ENCODE data around the gene PSMB1. TPM values are rescaled to one million over a fixed set of nuclear protein-coding genes. Genes with fewer than 3 reads are reported as not detected.
"Not testable (repeated sequence)": the region's sequence is repeated elsewhere in the genome, so short reads cannot be mapped to it uniquely, and the experiment has no call there.

The PSMB1 gene
- total RNA-seq, 1 donor from 2014 or later: 234 TPM

DNA sequence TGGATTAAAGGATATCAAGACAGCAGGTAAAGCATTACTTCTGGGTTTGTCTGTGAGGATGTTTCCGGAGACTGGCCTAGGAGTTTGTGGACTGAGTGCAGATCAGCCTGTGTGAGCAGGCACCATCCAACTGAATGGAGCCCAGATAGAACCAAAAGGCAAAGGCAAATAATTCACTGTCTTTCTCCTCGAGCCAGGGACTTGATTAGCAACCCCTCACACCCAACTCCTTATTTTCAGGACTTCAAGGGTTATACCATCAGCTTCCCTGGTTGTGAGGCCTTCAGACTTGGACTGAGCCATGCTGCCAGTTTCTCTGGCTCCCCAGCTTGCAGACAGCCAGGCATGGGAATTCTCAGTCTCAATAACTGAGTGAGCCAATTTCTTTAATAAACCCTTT is 19.3 kb downstream of the PSMB1 start:
- Histone ChIP-seq H3K27me3 (ENCODE audit: control insufficient read depth, insufficient read depth, low read length) (no peaks in the 10 kb centered on the region), H3K4me3 (ENCODE audit: low read depth, low read length) (no peak overlapping the region), H3K36me3 (ENCODE audit: control insufficient read depth, insufficient read depth, low read length) (peaks cover 12% of the 10 kb centered on the region)
- DNase-seq (ENCODE audit: low read depth): no peak
- no peak for FAIRE-seq
- TF ChIP-seq, protein P1, sequence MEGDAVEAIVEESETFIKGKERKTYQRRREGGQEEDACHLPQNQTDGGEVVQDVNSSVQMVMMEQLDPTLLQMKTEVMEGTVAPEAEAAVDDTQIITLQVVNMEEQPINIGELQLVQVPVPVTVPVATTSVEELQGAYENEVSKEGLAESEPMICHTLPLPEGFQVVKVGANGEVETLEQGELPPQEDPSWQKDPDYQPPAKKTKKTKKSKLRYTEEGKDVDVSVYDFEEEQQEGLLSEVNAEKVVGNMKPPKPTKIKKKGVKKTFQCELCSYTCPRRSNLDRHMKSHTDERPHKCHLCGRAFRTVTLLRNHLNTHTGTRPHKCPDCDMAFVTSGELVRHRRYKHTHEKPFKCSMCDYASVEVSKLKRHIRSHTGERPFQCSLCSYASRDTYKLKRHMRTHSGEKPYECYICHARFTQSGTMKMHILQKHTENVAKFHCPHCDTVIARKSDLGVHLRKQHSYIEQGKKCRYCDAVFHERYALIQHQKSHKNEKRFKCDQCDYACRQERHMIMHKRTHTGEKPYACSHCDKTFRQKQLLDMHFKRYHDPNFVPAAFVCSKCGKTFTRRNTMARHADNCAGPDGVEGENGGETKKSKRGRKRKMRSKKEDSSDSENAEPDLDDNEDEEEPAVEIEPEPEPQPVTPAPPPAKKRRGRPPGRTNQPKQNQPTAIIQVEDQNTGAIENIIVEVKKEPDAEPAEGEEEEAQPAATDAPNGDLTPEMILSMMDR (IDR thresholded peaks at IDR 0.05; ENCODE audit: insufficient read depth, low read length, severe bottlenecking): no peak

DNA sequence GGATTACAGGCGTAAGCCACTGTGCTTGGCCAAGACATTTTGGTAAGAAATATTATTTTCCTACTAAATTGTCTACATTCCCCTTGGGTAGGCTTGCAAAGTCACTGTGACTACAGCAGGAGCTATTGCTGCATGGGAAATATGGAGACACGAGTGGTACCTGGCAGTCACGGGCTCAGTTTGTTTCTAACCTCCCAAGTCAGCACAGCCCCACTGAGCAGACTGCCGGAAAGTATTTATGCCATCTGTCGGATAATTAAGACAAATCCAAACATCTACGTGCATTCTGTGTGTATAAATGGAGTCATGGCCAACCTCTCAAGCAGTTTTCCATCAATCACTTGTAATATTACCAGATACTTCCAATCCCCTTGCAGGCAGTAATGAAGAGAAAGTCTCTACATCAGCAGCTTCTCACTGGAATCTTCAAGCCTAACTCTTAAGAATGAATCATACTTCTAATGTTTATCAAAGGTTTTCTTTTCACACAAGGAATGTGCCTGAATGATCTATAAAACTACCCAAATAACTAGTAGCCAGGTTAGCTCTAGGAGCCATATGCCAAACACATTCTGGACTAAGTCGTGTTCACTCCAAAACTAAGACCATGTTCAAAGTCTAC is 20.1 kb downstream of the PSMB1 start:
- DNase-seq (ENCODE audit: low read depth): no peak
- TF ChIP-seq, protein P1 (IDR thresholded peaks at IDR 0.05; ENCODE audit: insufficient read depth, low read length, severe bottlenecking): no peak
- no peak for FAIRE-seq
- H3K27me3 ChIP-seq (ENCODE audit: control insufficient read depth, insufficient read depth, low read length): no peaks in the 10 kb centered on the region
- no peak overlapping the region for H3K4me3 ChIP-seq (ENCODE audit: low read depth, low read length)
- H3K36me3 ChIP-seq (ENCODE audit: control insufficient read depth, insufficient read depth, low read length): peaks cover 12% of the 10 kb centered on the region

DNA sequence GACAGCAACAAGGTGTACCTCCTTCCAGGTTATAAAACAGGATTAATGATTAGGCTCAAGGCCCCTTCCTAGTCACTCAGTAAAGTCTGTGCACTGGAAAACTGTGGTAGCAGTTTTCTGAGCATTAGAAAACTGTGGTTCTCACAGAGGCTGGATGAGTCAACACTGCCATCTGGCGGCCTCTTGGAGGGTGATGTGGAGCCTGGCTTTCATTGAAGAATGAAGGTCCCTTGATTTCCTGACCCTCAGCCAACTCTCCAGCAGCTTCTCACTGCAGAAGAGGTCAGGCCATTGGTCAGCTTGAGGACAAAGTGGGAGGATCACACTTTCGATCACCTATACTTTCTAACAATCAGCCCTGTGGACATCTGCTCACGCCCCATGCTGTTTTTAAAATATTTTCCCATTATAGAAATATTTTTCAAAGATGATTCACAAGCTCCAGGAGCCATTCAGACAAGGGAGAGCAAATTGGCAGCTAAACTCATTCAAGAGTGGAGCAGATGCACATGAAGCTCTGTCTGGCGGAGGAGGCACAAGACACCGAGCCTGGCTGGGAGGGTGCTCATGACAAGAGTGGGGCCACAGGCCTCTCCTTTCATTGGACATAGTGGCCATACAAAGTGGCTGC is 23.2 kb downstream of the PSMB1 start:
- peak; percentile 50 for DNase-seq (ENCODE audit: low read depth)
- no peak overlapping the region for H3K4me3 ChIP-seq (ENCODE audit: low read depth, low read length)
- TF ChIP-seq, protein P1 (IDR thresholded peaks at IDR 0.05; ENCODE audit: insufficient read depth, low read length, severe bottlenecking): peak; percentile 95
- H3K36me3 ChIP-seq (ENCODE audit: control insufficient read depth, insufficient read depth, low read length): peaks cover 4% of the 10 kb centered on the region
- no peaks in the 10 kb centered on the region for H3K27me3 ChIP-seq (ENCODE audit: control insufficient read depth, insufficient read depth, low read length)
- FAIRE-seq: no peak

DNA sequence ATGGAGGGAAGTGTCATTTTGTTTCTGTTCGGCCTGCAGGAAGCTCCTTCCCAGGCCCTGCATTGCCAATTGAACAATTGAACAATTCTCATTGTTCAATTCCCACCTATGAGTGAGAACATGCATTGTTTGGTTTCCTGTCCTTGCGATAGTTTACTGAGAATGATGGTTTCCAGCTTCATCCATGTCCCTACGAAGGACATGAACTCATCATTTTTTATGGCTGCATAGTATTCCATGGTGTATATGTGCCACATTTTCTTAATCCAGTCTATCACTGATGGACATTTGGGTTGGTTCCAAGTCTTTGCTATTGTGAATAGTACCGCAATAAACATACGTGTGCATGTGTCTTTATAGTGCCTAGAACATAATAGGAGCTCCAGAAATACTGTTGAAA is 25.1 kb downstream of the PSMB1 start:
- H3K4me3 ChIP-seq (ENCODE audit: low read depth, low read length); FAIRE-seq; H3K36me3 ChIP-seq (ENCODE audit: control insufficient read depth, insufficient read depth, low read length); DNase-seq (ENCODE audit: low read depth); H3K27me3 ChIP-seq (ENCODE audit: control insufficient read depth, insufficient read depth, low read length): not testable (repeated sequence)

DNA sequence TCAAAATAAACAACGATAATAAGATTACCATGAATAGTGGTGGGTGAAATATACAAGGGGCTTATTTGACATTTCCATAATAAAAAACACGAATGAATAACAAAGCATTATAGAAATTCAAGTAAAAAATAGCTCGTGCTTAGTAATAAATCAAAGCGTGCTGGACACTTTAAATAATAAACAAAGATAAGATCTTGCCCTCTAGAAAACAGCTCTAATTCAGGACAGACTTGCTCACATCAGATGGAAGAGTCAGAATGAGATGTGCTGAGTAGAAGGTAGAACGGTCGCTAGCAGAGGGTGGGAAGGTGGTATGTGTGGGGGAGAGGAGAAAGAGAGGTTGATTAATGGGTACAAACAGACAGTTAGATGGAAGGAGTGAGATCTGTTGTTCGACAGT is 27.3 kb downstream of the PSMB1 start:
- TF ChIP-seq, protein P1 (IDR thresholded peaks at IDR 0.05; ENCODE audit: insufficient read depth, low read length, severe bottlenecking): no peak
- Histone ChIP-seq H3K4me3 (ENCODE audit: low read depth, low read length) (no peak overlapping the region), H3K36me3 (ENCODE audit: control insufficient read depth, insufficient read depth, low read length) (no peaks in the 10 kb centered on the region), H3K27me3 (ENCODE audit: control insufficient read depth, insufficient read depth, low read length) (no peaks in the 10 kb centered on the region)
- FAIRE-seq: no peak
- DNase-seq (ENCODE audit: low read depth): no peak

DNA sequence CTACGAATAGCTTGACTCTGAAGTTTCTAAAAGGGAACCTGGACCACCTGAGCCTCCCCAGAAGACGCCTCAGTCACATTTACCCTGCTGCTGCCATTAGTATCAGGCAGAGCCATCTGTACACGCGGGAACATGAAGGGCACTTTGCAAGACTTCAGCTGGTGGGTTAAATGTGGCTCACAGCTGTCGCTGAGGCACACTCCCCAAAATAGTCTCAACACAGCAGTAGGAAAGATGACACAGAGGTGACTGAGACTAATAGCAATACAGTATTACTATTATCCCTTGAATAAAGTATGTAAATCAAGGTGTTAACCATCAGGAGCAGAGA is 29.0 kb downstream of the PSMB1 start:
- FAIRE-seq: no peak
- no peaks in the 10 kb centered on the region for H3K27me3 ChIP-seq (ENCODE audit: control insufficient read depth, insufficient read depth, low read length)
- no peak for DNase-seq (ENCODE audit: low read depth)
- H3K4me3 ChIP-seq (ENCODE audit: low read depth, low read length): no peak overlapping the region
- TF ChIP-seq, protein P1 (IDR thresholded peaks at IDR 0.05; ENCODE audit: insufficient read depth, low read length, severe bottlenecking): no peak
- no peaks in the 10 kb centered on the region for H3K36me3 ChIP-seq (ENCODE audit: control insufficient read depth, insufficient read depth, low read length)

Data from bronchial epithelial cell (primary cell).